ENCODE data around the gene DPH1. TPM values are rescaled to one million over a fixed set of nuclear protein-coding genes. Genes with fewer than 3 reads are reported as not detected.

The DPH1 gene
- total and polyA plus RNA-seq, 2 of the 4 experiments (the other 2 are of a cell fraction): 24.4 to 49.9 TPM

GRCh38 chr17:2008332-2009126, 21.4 kb upstream of the DPH1 start:
- intact Hi-C loops (cut with micrococcal nuclease) (no loop called here), in situ Hi-C loops (cut with MboI; ENCODE audit: low sequenced_read_pairs) (no loop called here), dilution Hi-C loops (cut with HindIII; ENCODE audit: low sequenced_read_pairs, unreplicated experiment) (no loop called here)
- Histone ChIP-seq H2AFZ (replicated peaks; ENCODE audit: low read length, poor library complexity) (no peak overlapping the region), H3K4me1 (ENCODE audit: control insufficient read depth, insufficient read depth, low read length) (peaks cover 8% of the 10 kb centered on the region; the same call in 1 of the 2 replicates), H3K9me1 (ENCODE audit: insufficient read depth, low read length) (no peaks in the 10 kb centered on the region), H3K4me3 (ENCODE audit: insufficient read depth, low read depth, low read length) (no peak overlapping the region), H2BK20ac (ENCODE audit: low read depth, low read length) (no peak overlapping the region), H3K36me3 (ENCODE audit: control insufficient read depth, insufficient read depth, low read length) (no peaks in the 10 kb centered on the region), H3K9ac (ENCODE audit: low read depth, low read length) (no peak overlapping the region), H3K9me3 (ENCODE audit: control insufficient read depth, insufficient read depth, low read length) (no peaks in the 10 kb centered on the region), H2BK15ac (ENCODE audit: low read depth, low read length) (no peak overlapping the region), H4K5ac (ENCODE audit: low read depth, low read length) (no peak overlapping the region), H2AK9ac (replicated peaks; ENCODE audit: low read depth, low read length, poor library complexity) (no peak overlapping the region), H2BK5ac (ENCODE audit: low read depth, low read length, poor library complexity, severe bottlenecking) (no peak overlapping the region), H3K56ac (ENCODE audit: extremely low read depth, insufficient read depth, low read length) (no peak overlapping the region), H4K20me1 (ENCODE audit: insufficient read depth, low read length) (no peaks in the 10 kb centered on the region), H3K27ac (ENCODE audit: insufficient read depth, low read length) (no peak overlapping the region), H3K27me3 (ENCODE audit: control insufficient read depth, insufficient read depth, low read length) (peaks cover 2% of the 10 kb centered on the region; the same call in 1 of the 2 replicates), H3K14ac (replicated peaks; ENCODE audit: low read depth, low read length) (no peak overlapping the region), H3K18ac (ENCODE audit: low read depth, low read length) (no peak overlapping the region), H3K23ac (ENCODE audit: low read depth, low read length) (no peak overlapping the region), H4K8ac (ENCODE audit: low read depth in 2 of 2, low read length in 2 of 2) (no peak overlapping the region), H2BK120ac (ENCODE audit: low read depth, low read length) (no peak overlapping the region), H2AK5ac (ENCODE audit: low read depth, low read length) (no peak overlapping the region), H3K4me2 (ENCODE audit: low read depth, low read length) (no peak overlapping the region), H3K79me1 (ENCODE audit: low read depth in 1 of 2, low read length in 2 of 2) (no peaks in the 10 kb centered on the region), H3K4ac (ENCODE audit: low read depth, low read length) (no peak overlapping the region), H4K91ac (ENCODE audit: insufficient read depth, low read depth, low read length) (no peak overlapping the region)
- 87% methylated on average over 7 of the region's 15 CpGs; no CpG with 5 or more reads in 1 of the 2 experiments for WGBS, 2 experiments (ENCODE audit: extremely low coverage in 2 of 2, insufficient read length in 1 of 2)
- ChIA-PET POLR2A (ENCODE audit: unreplicated experiment) (no interaction called here), CTCF (no interaction called here)
- ATAC-seq (ENCODE audit: low read depth): no peak
- BruUV-seq (replicated peaks): no TSS peak
- DNase-seq: no peak
- TF ChIP-seq RAD21 (IDR thresholded peaks at IDR 0.05; ENCODE audit: low read length) (no peak), BHLHE40 (IDR thresholded peaks at IDR 0.05; ENCODE audit: low read depth, low read length) (no peak), POLR2A (IDR thresholded peaks at IDR 0.05; ENCODE audit: low read depth, low read length) (no peak), NFE2L2 (IDR thresholded peaks at IDR 0.05; ENCODE audit: low read depth, low read length) (no peak), MXI1 (IDR thresholded peaks at IDR 0.05; ENCODE audit: borderline replicate concordance, low read depth, low read length) (no peak), RCOR1 (IDR thresholded peaks at IDR 0.05; ENCODE audit: insufficient replicate concordance, low read length) (no peak), FOS (IDR thresholded peaks at IDR 0.05; ENCODE audit: low read depth, low read length) (no peak), RFX5 (IDR thresholded peaks at IDR 0.05; ENCODE audit: low read depth, low read length) (no peak), CEBPB (IDR thresholded peaks at IDR 0.05; ENCODE audit: low read depth, low read length) (no peak), SMC3 (IDR thresholded peaks at IDR 0.05; ENCODE audit: low read depth, low read length) (no peak), CTCF (conservative IDR thresholded peaks at IDR 0.05; ENCODE audit: low read depth, low read length) (no peak), ELK1 (IDR thresholded peaks at IDR 0.05; ENCODE audit: borderline replicate concordance, low read depth, low read length) (no peak), MAFK (IDR thresholded peaks at IDR 0.05; ENCODE audit: low read depth, low read length) (no peak), CHD1 (IDR thresholded peaks at IDR 0.05; ENCODE audit: low read depth, low read length) (no peak), MAZ (IDR thresholded peaks at IDR 0.05; ENCODE audit: borderline replicate concordance, low read depth, low read length) (no peak), USF2 (IDR thresholded peaks at IDR 0.05; ENCODE audit: low read depth, low read length) (no peak)
